K562 treated with DMSO at 1 percent for 12 hours (cell line): ENCODE data around the gene NUP85. TPM values are rescaled to one million over a fixed set of nuclear protein-coding genes. Genes with fewer than 3 reads are reported as not detected.

ENCODE experiments used
- total RNA-seq: library from RNA; unstranded; fragments of 300-600 nt; gene quantifications from 2 replicates; pipeline ENCODE4 v1.2.3, GENCODE V29; 2022; ENCODE audit not compliant: insufficient read depth

NUP85 gene
- total RNA-seq, result 67.7 and 89.9 TPM in 2 replicates

DNA sequence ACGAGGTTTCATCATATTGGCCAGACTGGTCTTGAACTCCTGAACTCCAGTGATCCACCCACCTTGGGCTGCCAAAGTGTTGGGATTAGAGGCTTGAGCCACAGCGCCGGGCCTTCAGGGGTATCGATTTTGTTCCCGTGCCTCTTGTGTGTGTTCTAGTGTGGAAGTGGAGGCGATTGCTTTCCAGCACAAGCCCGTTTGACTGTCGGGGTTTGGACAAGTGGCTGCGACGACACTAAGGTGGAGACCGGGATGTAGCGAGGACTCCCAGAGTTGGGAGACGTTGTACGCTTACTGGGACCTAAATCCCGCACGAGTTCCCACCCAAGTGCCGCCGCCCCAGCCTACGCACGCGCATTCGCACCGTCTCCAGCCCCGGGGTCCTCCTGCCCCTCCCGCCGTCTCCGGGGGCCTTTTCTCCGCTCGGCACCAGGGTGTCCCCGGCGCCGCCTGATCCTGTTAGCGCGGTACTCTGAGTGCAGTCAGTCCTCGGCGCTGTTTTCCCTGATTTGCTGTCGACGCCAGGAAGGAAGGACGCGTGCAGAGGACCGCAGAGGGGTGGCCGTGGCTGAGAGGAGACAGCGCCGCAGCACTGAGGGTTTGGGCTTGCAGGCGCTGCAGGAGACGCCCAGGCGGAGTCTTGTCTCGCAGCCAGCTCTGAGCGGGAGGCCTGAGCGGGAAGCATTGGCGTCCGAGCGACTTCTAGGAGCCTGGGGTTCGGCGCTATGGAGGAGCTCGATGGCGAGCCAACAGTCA, at the start of gene NUP85:
NUP85 (plus strand) TSS at position 643 of the 756 bp plus-strand sequence; CDS start at position 726, 83 bp downstream.

DNA sequence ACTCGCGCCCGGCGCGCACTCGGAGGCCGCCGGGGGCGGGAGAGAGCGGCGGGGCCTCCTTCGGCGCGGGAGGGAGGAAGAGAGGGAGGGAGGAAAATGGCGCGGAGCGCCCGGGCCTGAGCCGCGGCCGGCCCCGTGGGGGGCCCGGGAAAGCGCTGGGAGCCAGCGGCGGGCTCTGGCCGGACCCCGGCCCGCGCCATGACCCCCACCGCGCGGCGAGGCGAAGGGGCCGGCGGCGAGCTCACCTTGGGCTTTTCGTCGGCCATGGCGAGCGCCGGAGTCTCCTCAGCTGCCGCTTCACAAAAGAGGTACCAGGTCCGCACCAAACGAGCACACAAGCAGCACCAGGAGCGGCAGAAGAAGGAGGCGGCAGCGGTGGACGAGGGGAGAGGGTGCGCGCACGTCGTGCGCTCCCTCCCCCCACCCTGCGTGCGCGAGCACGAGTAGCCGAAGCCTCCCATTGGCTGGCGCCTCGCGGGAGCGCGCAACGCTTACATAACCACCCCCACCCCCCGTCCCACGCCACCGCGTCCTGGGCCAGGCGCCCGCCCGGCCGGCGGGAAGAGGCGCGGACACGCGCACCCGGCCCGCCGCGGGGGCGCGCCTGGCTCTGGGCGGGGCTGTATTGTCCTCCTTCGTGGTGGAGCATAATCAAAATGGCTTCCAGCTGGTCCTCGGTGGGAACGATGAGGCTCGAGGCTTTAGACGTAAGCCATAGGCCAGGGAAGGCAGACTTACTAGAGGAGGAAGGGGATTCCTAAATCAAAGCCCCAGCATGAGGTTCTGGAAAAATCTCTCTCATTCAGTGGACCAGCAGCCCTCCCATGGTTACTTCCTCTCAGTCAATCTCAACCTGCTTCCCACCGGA, 22.7 kb upstream of the NUP85 start, which contains the start of gene SUMO2:
SUMO2 (minus strand) TSS at position 391 of the 868 bp plus-strand sequence; CDS start at position 266, 125 bp downstream.

GRCh38 chr17:75261336-75262111, 56.0 kb downstream of the NUP85 start, which contains the start of the genes GGA3 and MRPS7:
Gene GGA3, minus strand, starts transcription at chr17:75261606. Its CDS starts 19 bp downstream, at chr17:75261587.
Gene MRPS7, plus strand, starts transcription at chr17:75261879. Its CDS starts 22 bp downstream, at chr17:75261901.

DNA sequence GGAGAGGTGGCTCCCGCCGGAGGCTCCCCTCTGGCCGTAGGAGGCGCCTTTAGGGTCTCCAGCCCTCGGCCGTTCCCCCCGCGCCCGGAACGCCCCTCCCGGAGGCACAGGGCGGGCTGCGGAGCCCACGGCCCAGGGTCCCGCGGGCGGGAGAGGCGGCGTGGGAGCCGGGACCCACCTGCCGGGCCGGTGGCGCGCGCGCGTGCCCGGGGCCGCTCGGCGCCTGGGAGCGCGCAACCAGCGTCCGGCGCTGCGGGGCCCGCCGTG, 65.4 kb downstream of the NUP85 start, which contains the start of gene MIF4GD:
MIF4GD (minus strand) TSS at position 266 of the 267 bp plus-strand sequence. CDS start 1,036 bp downstream, outside the sequence.

Other genes with a start within 250 kb of the NUP85 start
- 5.2 and 5.4 TPM in 2 replicates for gene HID1, start 232.9 kb upstream of the NUP85 start, total RNA-seq
- 10.4 and 14.9 TPM in 2 replicates for gene CDR2L, start 218.0 kb upstream of the NUP85 start, total RNA-seq
- 57.3 and 66.7 TPM in 2 replicates for gene MRPL58, start 193.0 kb upstream of the NUP85 start, total RNA-seq
- 403 and 525 TPM in 2 replicates for gene ATP5PD, start 158.7 kb upstream of the NUP85 start, total RNA-seq
- 21.3 and 36.3 TPM in 2 replicates for gene KCTD2, start 158.5 kb upstream of the NUP85 start, total RNA-seq
- 3.1 and 5.8 TPM in 2 replicates for gene SLC16A5, start 117.7 kb upstream of the NUP85 start, total RNA-seq
- gene ARMC7, start 95.7 kb upstream of the NUP85 start, total RNA-seq, result 27.7 and 30.8 TPM in 2 replicates
- gene NT5C, start 73.9 kb upstream of the NUP85 start, total RNA-seq, result 45.6 and 55.6 TPM in 2 replicates
- gene JPT1, start 51.2 kb upstream of the NUP85 start, total RNA-seq, result 109 and 120 TPM in 2 replicates
- gene SUMO2, start 22.7 kb upstream of the NUP85 start, total RNA-seq, result 150 and 159 TPM in 2 replicates
- gene GGA3, start 55.9 kb downstream of the NUP85 start, total RNA-seq, result 27.0 and 59.2 TPM in 2 replicates
- gene MRPS7, start 56.2 kb downstream of the NUP85 start, total RNA-seq, result 49.9 and 63.4 TPM in 2 replicates
- gene MIF4GD, start 65.6 kb downstream of the NUP85 start, total RNA-seq, result 56.2 and 62.1 TPM in 2 replicates
- gene SLC25A19, start 83.8 kb downstream of the NUP85 start, total RNA-seq, result 23.4 and 29.5 TPM in 2 replicates
- 74.1 and 115 TPM in 2 replicates for gene GRB2, start 200.0 kb downstream of the NUP85 start, total RNA-seq